ENCODE data around the gene LRCH2. TPM values are rescaled to one million over a fixed set of nuclear protein-coding genes. Genes with fewer than 3 reads are reported as not detected.
"Not testable (repeated sequence)": the region's sequence is repeated elsewhere in the genome, so short reads cannot be mapped to it uniquely, and the experiment has no call there.

The LRCH2 gene
- total RNA-seq, 1 experiment from 2014 or later = 6.6 TPM

DNA sequence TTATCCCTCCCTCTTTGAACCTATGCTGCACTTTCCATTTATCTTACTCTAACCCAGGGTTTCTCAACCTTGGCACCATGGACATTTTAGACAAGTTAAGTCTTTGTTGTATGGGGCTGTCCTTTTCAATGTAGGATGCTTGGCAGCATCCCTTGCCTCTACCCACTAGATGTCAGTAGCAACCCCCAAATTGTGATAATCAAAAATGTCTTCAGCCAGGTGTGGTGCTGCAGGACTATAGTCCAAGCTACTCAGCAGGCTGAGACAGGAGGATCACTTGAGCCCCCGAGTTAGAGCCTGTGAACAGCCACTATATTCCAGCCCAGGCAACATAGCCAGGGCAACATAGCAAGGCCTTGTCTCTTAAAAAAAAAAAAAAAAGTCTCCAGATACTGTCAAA, 7.0 kb downstream of the LRCH2 start:
- Histone ChIP-seq H3K18ac (ENCODE audit: insufficient read length, low read depth, low read length) (no peak overlapping the region), H3K79me2 (ENCODE audit: insufficient read depth, low read length) (no peaks in the 10 kb centered on the region), H3K23ac (ENCODE audit: insufficient read length, low read depth, low read length) (no peak overlapping the region), H3K4me2 (ENCODE audit: insufficient read depth, insufficient read length, low read length) (no peak overlapping the region), H2BK15ac (ENCODE audit: low read depth, low read length) (no peak overlapping the region), H4K5ac (ENCODE audit: insufficient read length, low read depth, low read length) (no peak overlapping the region), H4K91ac (ENCODE audit: insufficient read length, low read depth, low read length) (no peak overlapping the region), H4K8ac (replicated peaks; ENCODE audit: insufficient read length, low read depth, low read length) (no peak overlapping the region), H2BK12ac (ENCODE audit: insufficient read length, low read depth, low read length) (no peak overlapping the region), H3K14ac (ENCODE audit: insufficient read depth, low read length) (no peak overlapping the region), H3K9ac (ENCODE audit: extremely low read depth, insufficient read length, low read length) (no peak overlapping the region), H3K27me3 (ENCODE audit: insufficient read depth, low read length) (no peaks in the 10 kb centered on the region), H2BK120ac (ENCODE audit: low read depth, low read length, poor library complexity, severe bottlenecking) (no peak overlapping the region), H3K79me1 (ENCODE audit: insufficient read depth, low read depth, low read length, poor library complexity, severe bottlenecking) (no peaks in the 10 kb centered on the region), H3K27ac (ENCODE audit: insufficient read length, low read depth, low read length) (no peak overlapping the region), H2BK5ac (ENCODE audit: insufficient read length, low read length) (no peak overlapping the region), H3K4ac (ENCODE audit: low read depth, low read length) (no peak overlapping the region), H3T11ph (ENCODE audit: low read length) (no peak overlapping the region), H2AFZ (ENCODE audit: low read length) (no peak overlapping the region), H4K20me1 (ENCODE audit: control insufficient read depth, insufficient read depth, insufficient read length) (no peaks in the 10 kb centered on the region), H3K23me2 (ENCODE audit: insufficient read length, low read depth, low read length, poor library complexity, severe bottlenecking) (no peaks in the 10 kb centered on the region), H3K9me3 (ENCODE audit: control insufficient read depth, low read depth, low read length) (no peaks in the 10 kb centered on the region), H2BK20ac (ENCODE audit: low read depth, low read length, poor library complexity, severe bottlenecking) (no peak overlapping the region), H3K56ac (ENCODE audit: insufficient read length, low read depth, low read length) (no peak overlapping the region), H2AK5ac (ENCODE audit: insufficient read length, low read length) (no peak overlapping the region), H3K4me1 (ENCODE audit: insufficient read depth, low read length) (peaks cover 2% of the 10 kb centered on the region; the same call in 1 of the 2 replicates)
- Mint-ChIP-seq H3K27me3 (ENCODE audit: low read depth) (no peaks in the 10 kb centered on the region; the same call in 1 of the 2 replicates), H3K9me3 (no peaks in the 10 kb centered on the region), H3K4me1 (peaks cover 30 to 46% of the 10 kb centered on the region in 2 experiments), H3K27ac (no peak overlapping the region; a peak in 2 of 7 replicates), H3K4me3 (no peak overlapping the region), H3K36me3 (ENCODE audit: insufficient read depth in 1 of 3, low read depth in 3 of 3) (peaks cover 0 to 7% (median 0%) of the 10 kb centered on the region in 3 experiments; a peak in 1 of 7 replicates)
- peak; percentile 61 for DNase-seq
- WGBS (ENCODE audit: extremely low coverage, insufficient read length, low lambda C conversion rate) = no CpG with 5 or more reads among the region's 1 CpG
- TF ChIP-seq, protein P1, sequence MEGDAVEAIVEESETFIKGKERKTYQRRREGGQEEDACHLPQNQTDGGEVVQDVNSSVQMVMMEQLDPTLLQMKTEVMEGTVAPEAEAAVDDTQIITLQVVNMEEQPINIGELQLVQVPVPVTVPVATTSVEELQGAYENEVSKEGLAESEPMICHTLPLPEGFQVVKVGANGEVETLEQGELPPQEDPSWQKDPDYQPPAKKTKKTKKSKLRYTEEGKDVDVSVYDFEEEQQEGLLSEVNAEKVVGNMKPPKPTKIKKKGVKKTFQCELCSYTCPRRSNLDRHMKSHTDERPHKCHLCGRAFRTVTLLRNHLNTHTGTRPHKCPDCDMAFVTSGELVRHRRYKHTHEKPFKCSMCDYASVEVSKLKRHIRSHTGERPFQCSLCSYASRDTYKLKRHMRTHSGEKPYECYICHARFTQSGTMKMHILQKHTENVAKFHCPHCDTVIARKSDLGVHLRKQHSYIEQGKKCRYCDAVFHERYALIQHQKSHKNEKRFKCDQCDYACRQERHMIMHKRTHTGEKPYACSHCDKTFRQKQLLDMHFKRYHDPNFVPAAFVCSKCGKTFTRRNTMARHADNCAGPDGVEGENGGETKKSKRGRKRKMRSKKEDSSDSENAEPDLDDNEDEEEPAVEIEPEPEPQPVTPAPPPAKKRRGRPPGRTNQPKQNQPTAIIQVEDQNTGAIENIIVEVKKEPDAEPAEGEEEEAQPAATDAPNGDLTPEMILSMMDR (conservative IDR thresholded peaks at IDR 0.05) = peak; percentile 87

DNA sequence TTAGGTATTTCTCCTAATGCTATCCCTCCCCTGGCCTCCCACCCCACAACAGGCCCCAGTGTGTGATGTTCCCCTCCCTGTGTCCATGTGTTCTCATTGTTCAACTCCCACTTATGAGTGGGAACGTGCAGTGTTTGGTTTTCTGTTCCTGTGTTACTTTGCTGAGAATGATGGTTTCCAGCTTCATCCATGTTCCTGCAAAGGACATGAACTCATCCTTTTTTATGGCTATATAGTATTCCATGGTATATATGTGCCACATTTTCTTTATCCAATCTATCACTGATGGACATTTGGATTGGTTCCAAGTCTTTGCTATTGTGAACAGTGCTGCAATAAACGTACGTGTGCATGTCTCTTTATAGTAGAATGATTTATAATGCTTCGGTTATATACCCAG, 16.6 kb downstream of the LRCH2 start:
- H3K18ac ChIP-seq (ENCODE audit: insufficient read length, low read depth, low read length); H3K79me2 ChIP-seq (ENCODE audit: insufficient read depth, low read length); H3T11ph ChIP-seq (ENCODE audit: low read length); H4K20me1 ChIP-seq (ENCODE audit: control insufficient read depth, insufficient read depth, insufficient read length); H3K27me3 Mint-ChIP-seq (ENCODE audit: low read depth); H3K4me1 ChIP-seq (ENCODE audit: insufficient read depth, low read length); H3K4ac ChIP-seq (ENCODE audit: low read depth, low read length); H3K27me3 ChIP-seq (ENCODE audit: insufficient read depth, low read length); H3K14ac ChIP-seq (ENCODE audit: insufficient read depth, low read length); H3K36me3 Mint-ChIP-seq (ENCODE audit: insufficient read depth in 1 of 3, low read depth in 3 of 3); H3K79me1 ChIP-seq (ENCODE audit: insufficient read depth, low read depth, low read length, poor library complexity, severe bottlenecking); H3K56ac ChIP-seq (ENCODE audit: insufficient read length, low read depth, low read length); H3K27ac ChIP-seq (ENCODE audit: insufficient read length, low read depth, low read length); H3K27ac Mint-ChIP-seq; H3K4me3 Mint-ChIP-seq; DNase-seq; H4K91ac ChIP-seq (ENCODE audit: insufficient read length, low read depth, low read length); H2BK5ac ChIP-seq (ENCODE audit: insufficient read length, low read length); H2BK120ac ChIP-seq (ENCODE audit: low read depth, low read length, poor library complexity, severe bottlenecking); H3K9ac ChIP-seq (ENCODE audit: extremely low read depth, insufficient read length, low read length); H3K23ac ChIP-seq (ENCODE audit: insufficient read length, low read depth, low read length); H2BK12ac ChIP-seq (ENCODE audit: insufficient read length, low read depth, low read length); H4K5ac ChIP-seq (ENCODE audit: insufficient read length, low read depth, low read length); H2AK5ac ChIP-seq (ENCODE audit: insufficient read length, low read length); H2BK20ac ChIP-seq (ENCODE audit: low read depth, low read length, poor library complexity, severe bottlenecking); H2BK15ac ChIP-seq (ENCODE audit: low read depth, low read length); H3K9me3 Mint-ChIP-seq; H3K4me2 ChIP-seq (ENCODE audit: insufficient read depth, insufficient read length, low read length); H2AFZ ChIP-seq (ENCODE audit: low read length); H4K8ac ChIP-seq (replicated peaks; ENCODE audit: insufficient read length, low read depth, low read length); H3K23me2 ChIP-seq (ENCODE audit: insufficient read length, low read depth, low read length, poor library complexity, severe bottlenecking); H3K9me3 ChIP-seq (ENCODE audit: control insufficient read depth, low read depth, low read length): not testable (repeated sequence)
- WGBS (ENCODE audit: extremely low coverage, insufficient read length, low lambda C conversion rate) = no CpG with 5 or more reads among the region's 4 CpGs
- H3K4me1 Mint-ChIP-seq = peaks cover 2 to 13% of the 10 kb centered on the region in 2 experiments; a peak in 3 of 4 replicates

All from H9 (cell line).